Mesothelial cell of epicardium (in vitro differentiated cells): ENCODE data around the gene USP46. TPM values are rescaled to one million over a fixed set of nuclear protein-coding genes. Genes with fewer than 3 reads are reported as not detected.

Source experiments
- DNase-seq, 2 experiments: peaks; one replicate each; pipeline ENCODE4 v3.0.0; 2021; ENCODE audit warnings: low spot score in 2 of 2; ENCODE audit not compliant: unreplicated experiment in 2 of 2
- H3K27ac Mint-ChIP-seq: 2 replicates; pipeline ENCODE4 v1.8.0; 2021; ENCODE audit warnings: mixed read lengths
- H3K27me3 Mint-ChIP-seq: 2 replicates; pipeline ENCODE4 v1.8.0; 2021; ENCODE audit warnings: low read depth, mixed read lengths
- H3K36me3 Mint-ChIP-seq: 2 replicates; pipeline ENCODE4 v1.8.0; 2021; ENCODE audit warnings: mixed read lengths
- H3K4me1 Mint-ChIP-seq: 2 replicates; pipeline ENCODE4 v1.8.0; 2021; ENCODE audit warnings: mixed read lengths
- H3K4me3 Mint-ChIP-seq: 2 replicates; pipeline ENCODE4 v1.8.0; 2021; ENCODE audit warnings: mild to moderate bottlenecking, moderate library complexity, mixed read lengths
- H3K9me3 Mint-ChIP-seq: 2 replicates; pipeline ENCODE4 v1.8.0; 2021; ENCODE audit warnings: mixed read lengths
- total RNA-seq: library from RNA; stranded (reverse); gene quantifications from 3 replicates; pipeline ENCODE4 v1.2.1, GENCODE V29; 2021
- TF ChIP-seq, protein P1 (sequence below): fragments of 200-600 bp; sonication (generic); IDR thresholded peaks from one replicate; pipeline ENCODE4 v1.5.0; 2021; ENCODE audit warnings: antibody characterized with exemption; ENCODE audit not compliant: unreplicated experiment

The USP46 gene
- total RNA-seq, 1 donor from 2014 or later: 39.2 TPM

DNA sequence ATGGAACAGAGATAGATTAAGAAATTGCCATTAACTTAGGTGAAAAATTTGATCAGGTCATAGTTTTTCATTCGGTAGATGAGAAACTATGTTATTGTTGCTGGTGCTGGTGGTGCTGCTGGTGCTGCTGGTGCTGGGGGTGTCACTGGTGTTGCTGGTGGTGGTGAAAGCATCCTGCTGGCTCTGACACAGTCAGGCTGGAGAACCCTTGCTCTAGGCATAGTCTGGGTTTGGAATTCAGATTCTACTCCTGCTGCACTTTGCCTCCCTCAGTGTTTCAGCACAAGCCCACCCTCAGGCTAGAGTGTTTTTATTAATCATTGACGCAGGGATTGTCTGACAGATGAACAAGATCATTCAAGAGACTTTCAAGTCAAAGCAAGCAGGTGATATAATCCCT lies 80.2 kb downstream of the USP46 start:
- TF ChIP-seq, protein P1, sequence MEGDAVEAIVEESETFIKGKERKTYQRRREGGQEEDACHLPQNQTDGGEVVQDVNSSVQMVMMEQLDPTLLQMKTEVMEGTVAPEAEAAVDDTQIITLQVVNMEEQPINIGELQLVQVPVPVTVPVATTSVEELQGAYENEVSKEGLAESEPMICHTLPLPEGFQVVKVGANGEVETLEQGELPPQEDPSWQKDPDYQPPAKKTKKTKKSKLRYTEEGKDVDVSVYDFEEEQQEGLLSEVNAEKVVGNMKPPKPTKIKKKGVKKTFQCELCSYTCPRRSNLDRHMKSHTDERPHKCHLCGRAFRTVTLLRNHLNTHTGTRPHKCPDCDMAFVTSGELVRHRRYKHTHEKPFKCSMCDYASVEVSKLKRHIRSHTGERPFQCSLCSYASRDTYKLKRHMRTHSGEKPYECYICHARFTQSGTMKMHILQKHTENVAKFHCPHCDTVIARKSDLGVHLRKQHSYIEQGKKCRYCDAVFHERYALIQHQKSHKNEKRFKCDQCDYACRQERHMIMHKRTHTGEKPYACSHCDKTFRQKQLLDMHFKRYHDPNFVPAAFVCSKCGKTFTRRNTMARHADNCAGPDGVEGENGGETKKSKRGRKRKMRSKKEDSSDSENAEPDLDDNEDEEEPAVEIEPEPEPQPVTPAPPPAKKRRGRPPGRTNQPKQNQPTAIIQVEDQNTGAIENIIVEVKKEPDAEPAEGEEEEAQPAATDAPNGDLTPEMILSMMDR: no peak
- no peak for DNase-seq
- Mint-ChIP-seq H3K27ac (no peak overlapping the region), H3K4me3 (no peak overlapping the region), H3K36me3 (no peaks in the 10 kb centered on the region), H3K4me1 (peaks cover 2% of the 10 kb centered on the region), H3K9me3 (no peaks in the 10 kb centered on the region), H3K27me3 (no peaks in the 10 kb centered on the region)

DNA sequence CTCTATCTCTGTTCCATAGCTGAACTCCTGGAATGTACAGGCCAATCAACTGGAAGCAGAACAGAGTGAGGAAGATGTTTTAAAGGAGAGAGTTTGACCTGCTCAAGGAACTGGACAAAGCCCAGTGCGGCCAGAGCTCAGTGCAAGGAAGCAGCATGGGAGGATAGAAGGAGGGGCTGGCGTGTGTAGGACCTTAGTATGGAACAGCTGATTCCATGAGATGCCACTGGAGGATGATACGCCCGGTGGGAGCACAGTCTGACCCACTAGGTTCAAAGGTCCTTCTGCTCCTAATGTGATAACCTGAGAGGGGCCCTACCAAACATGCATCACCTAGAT lies 81.5 kb downstream of the USP46 start:
- no peak for DNase-seq
- Mint-ChIP-seq H3K4me1 (no peaks in the 10 kb centered on the region), H3K27me3 (no peaks in the 10 kb centered on the region), H3K36me3 (peaks cover under 1% of the 10 kb centered on the region), H3K9me3 (peaks cover under 1% of the 10 kb centered on the region), H3K27ac (no peak overlapping the region), H3K4me3 (no peak overlapping the region)
- TF ChIP-seq, protein P1: no peak

DNA sequence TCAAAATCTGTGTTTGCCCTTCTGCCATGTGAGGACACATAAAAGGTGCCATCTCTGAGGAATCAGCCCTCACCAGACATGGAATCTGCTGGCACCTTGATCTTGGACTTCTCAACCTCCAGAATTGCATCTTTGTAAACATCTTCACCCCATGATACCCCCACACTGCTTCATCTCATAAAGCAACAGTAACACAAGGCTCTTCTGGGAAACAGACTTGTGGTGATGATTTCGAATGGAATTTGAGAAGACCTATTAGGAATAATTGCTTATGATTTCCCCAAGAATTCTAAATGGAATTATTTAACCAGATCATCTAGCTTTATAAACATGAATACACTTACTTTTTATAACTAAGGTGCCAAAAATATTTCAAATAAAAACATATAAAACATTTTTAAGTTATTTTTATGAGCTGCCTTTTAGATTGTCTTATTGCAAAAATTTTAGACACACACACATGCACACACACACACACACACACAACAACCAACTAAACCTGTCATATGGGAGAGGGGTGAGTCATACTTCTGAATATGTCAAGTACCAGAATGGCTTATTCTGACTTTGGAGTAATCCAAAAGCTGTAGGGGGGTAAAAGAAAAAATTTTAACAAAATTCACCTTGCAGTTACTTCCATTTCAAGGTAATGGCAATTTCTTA lies 82.0 kb downstream of the USP46 start:
- Mint-ChIP-seq H3K9me3 (peaks cover 5% of the 10 kb centered on the region), H3K4me1 (no peaks in the 10 kb centered on the region), H3K36me3 (peaks cover 4% of the 10 kb centered on the region), H3K4me3 (no peak overlapping the region), H3K27me3 (no peaks in the 10 kb centered on the region), H3K27ac (no peak overlapping the region)
- DNase-seq: no peak
- TF ChIP-seq, protein P1: no peak

GRCh38 chr4:52576326-52576725 lies 82.8 kb downstream of the USP46 start:
- peaks cover 8% of the 10 kb centered on the region for H3K9me3 Mint-ChIP-seq
- TF ChIP-seq, protein P1: no peak
- H3K27ac Mint-ChIP-seq: no peak overlapping the region
- H3K4me1 Mint-ChIP-seq: no peaks in the 10 kb centered on the region
- no peak overlapping the region for H3K4me3 Mint-ChIP-seq
- peaks cover 4% of the 10 kb centered on the region for H3K36me3 Mint-ChIP-seq
- no peaks in the 10 kb centered on the region for H3K27me3 Mint-ChIP-seq
- DNase-seq: no peak

- TF ChIP-seq, protein P1: no peak
- no peak for DNase-seq
- no peak overlapping the region for H3K4me3 Mint-ChIP-seq
- peaks cover 8% of the 10 kb centered on the region for H3K9me3 Mint-ChIP-seq
- H3K27ac Mint-ChIP-seq: no peak overlapping the region
- no peaks in the 10 kb centered on the region for H3K27me3 Mint-ChIP-seq
- H3K4me1 Mint-ChIP-seq: no peaks in the 10 kb centered on the region
- peaks cover 4% of the 10 kb centered on the region for H3K36me3 Mint-ChIP-seq
These were observed 83.7 kb downstream of the USP46 start for GRCh38 chr4:52575406-52575805.

DNA sequence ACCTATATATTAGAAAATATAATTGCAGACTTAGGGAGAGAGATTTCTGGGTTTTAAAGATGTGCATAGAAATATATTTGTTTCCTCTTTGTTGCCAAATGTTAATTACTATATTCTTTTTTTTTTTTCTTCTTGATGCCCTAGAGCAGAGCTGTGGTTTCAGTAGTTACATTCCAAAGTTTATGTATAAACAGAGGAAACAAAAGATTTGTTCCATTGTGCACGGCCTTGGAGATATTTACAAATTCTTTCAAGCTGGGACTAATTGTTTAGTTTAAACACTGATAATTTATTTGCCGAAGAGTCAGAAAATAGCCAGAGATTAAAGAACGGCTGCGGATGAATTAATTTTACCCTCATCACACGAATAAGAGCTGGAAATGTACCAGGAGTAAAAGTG lies 85.1 kb downstream of the USP46 start:
- TF ChIP-seq, protein P1: no peak
- Mint-ChIP-seq H3K9me3 (peaks cover 8% of the 10 kb centered on the region), H3K27ac (no peak overlapping the region), H3K4me3 (no peak overlapping the region), H3K4me1 (no peaks in the 10 kb centered on the region), H3K27me3 (no peaks in the 10 kb centered on the region), H3K36me3 (peaks cover 4% of the 10 kb centered on the region)
- DNase-seq: no peak
